SU-DHL-6 (cell line): Measurements from ENCODE around the gene CUX1.
"Not testable (repeated sequence)": the region's sequence is repeated elsewhere in the genome, so short reads cannot be mapped to it uniquely, and the experiment has no call there.

Experiments
- H2AFZ ChIP-seq: fragments of 200-600 bp; sonication (generic); 2 replicates; pipeline ENCODE4 v1.6.1; 2014; ENCODE audit warnings: low read depth, mild to moderate bottlenecking, moderate library complexity, mixed read lengths, antibody characterized with exemption, low read length; ENCODE audit not compliant: severe bottlenecking
- H3F3A ChIP-seq: fragments of 200-600 bp; shearing (Covaris generic); 2 replicates; pipeline ENCODE4 v1.6.0; 2016; ENCODE audit warnings: antibody characterized with exemption, mild to moderate bottlenecking; ENCODE audit not compliant: insufficient read depth
- H3K27ac ChIP-seq: fragments of 200-600 bp; sonication (generic); 2 replicates; pipeline ENCODE4 v1.5.1; 2016; ENCODE audit warnings: low read depth, mild to moderate bottlenecking, low read length, moderate library complexity, mixed read lengths
- H3K27me3 ChIP-seq: fragments of 200-600 bp; sonication (generic), shearing (Covaris generic); 2 replicates; pipeline ENCODE4 v1.6.0; 2014; ENCODE audit warnings: mild to moderate bottlenecking, low read length
- H3K36me3 ChIP-seq: fragments of 200-600 bp; sonication (generic); 2 replicates; pipeline ENCODE4 v1.6.1; 2014; ENCODE audit warnings: mild to moderate bottlenecking, low read length, mixed read lengths
- H3K4me2 ChIP-seq: fragments of 300-600, 200-600 bp; shearing (Covaris generic), sonication (generic); 2 replicates; pipeline ENCODE4 v1.6.0; 2014; ENCODE audit warnings: low read length, low read depth, mild to moderate bottlenecking; ENCODE audit not compliant: poor library complexity, severe bottlenecking
- H3K4me3 ChIP-seq: fragments of 200-600 bp; sonication (generic); 2 replicates; pipeline ENCODE4 v1.5.1; 2014; ENCODE audit warnings: antibody characterized with exemption, low read length, mild to moderate bottlenecking, mixed read lengths; ENCODE audit not compliant: insufficient read depth, poor library complexity, severe bottlenecking
- H3K79me2 ChIP-seq: fragments of 200-600 bp; sonication (generic); 2 replicates; pipeline ENCODE4 v1.6.1; 2014; ENCODE audit warnings: mild to moderate bottlenecking, low read length, moderate library complexity; ENCODE audit not compliant: insufficient read depth
- H3K9ac ChIP-seq: fragments of 200-600 bp; sonication (generic); 2 replicates; pipeline ENCODE4 v1.7.0; 2014; ENCODE audit warnings: mild to moderate bottlenecking, low read length
- H3K9me2 ChIP-seq: fragments of 200-600 bp; sonication (generic); replicated peaks from 2 replicates; pipeline ENCODE4 v1.6.1; 2014; ENCODE audit warnings: low read length; ENCODE audit not compliant: insufficient read depth
- H3K9me3 ChIP-seq: fragments of 200-600 bp; sonication (generic); 2 replicates; pipeline ENCODE4 v1.6.1; 2014; ENCODE audit warnings: low read length, mixed read lengths; ENCODE audit not compliant: insufficient read depth
- H4K20me1 ChIP-seq: fragments of 200-600 bp; sonication (generic); 2 replicates; pipeline ENCODE4 v1.6.1; 2014; ENCODE audit warnings: low read depth, mild to moderate bottlenecking, antibody characterized with exemption, low read length, moderate library complexity, mixed read lengths
- CTCF ChIP-seq: fragments of 200-600 bp; sonication (generic); IDR thresholded peaks from one replicate; pipeline ENCODE4 v1.5.1; 2017; ENCODE audit warnings: antibody characterized with exemption, mild to moderate bottlenecking, low read length, moderate library complexity; ENCODE audit not compliant: insufficient read depth, poor library complexity, severe bottlenecking
- EZH2phosphoT487 ChIP-seq: fragments of 200-600 bp; sonication (generic), shearing (Covaris generic); conservative IDR thresholded peaks from 2 replicates; pipeline ENCODE4 v1.6.1; 2018; ENCODE audit warnings: mild to moderate bottlenecking, antibody characterized with exemption, low read length, moderate library complexity, mixed read lengths

The CUX1 gene

GRCh38 chr7:101845974-101846373, 28.5 kb downstream of the CUX1 start:
- Histone ChIP-seq H3K4me3 (no peak overlapping the region), H3K4me2 (no peak overlapping the region), H3K79me2 (peaks cover 100% of the 10 kb centered on the region), H3K27me3 (no peaks in the 10 kb centered on the region), H4K20me1 (peaks cover 31% of the 10 kb centered on the region), H3K27ac (no peak overlapping the region), H2AFZ (no peak overlapping the region), H3K9ac (no peak overlapping the region), H3K36me3 (peaks cover 35% of the 10 kb centered on the region), H3K9me3 (peaks cover 4% of the 10 kb centered on the region; the same call in 1 of the 2 replicates), H3K9me2 (no peaks in the 10 kb centered on the region), H3F3A (peaks cover 47% of the 10 kb centered on the region)
- TF ChIP-seq CTCF (no peak), EZH2phosphoT487 (no peak)

- TF ChIP-seq CTCF, result no peak
- TF ChIP-seq EZH2phosphoT487, result no peak
- Histone ChIP-seq H4K20me1 (peaks cover 27% of the 10 kb centered on the region), H3K36me3 (peaks cover 33% of the 10 kb centered on the region), H3K27me3 (no peaks in the 10 kb centered on the region), H3K9me3 (peaks cover 4% of the 10 kb centered on the region; the same call in 1 of the 2 replicates), H3F3A (peaks cover 47% of the 10 kb centered on the region), H3K9ac (no peak overlapping the region), H3K27ac (no peak overlapping the region), H3K9me2 (no peaks in the 10 kb centered on the region), H3K4me3 (no peak overlapping the region), H3K79me2 (peaks cover 100% of the 10 kb centered on the region), H3K4me2 (no peak overlapping the region), H2AFZ (no peak overlapping the region)
Measured at GRCh38 chr7:101846800-101847538, 29.5 kb downstream of the CUX1 start.

GRCh38 chr7:101848208-101848951, 31.0 kb downstream of the CUX1 start:
- Histone ChIP-seq H4K20me1 (peaks cover 18% of the 10 kb centered on the region), H3K9me2 (no peaks in the 10 kb centered on the region), H3K79me2 (peaks cover 100% of the 10 kb centered on the region), H3K27ac (peak overlapping the region; percentile 25), H3F3A (peaks cover 56% of the 10 kb centered on the region), H2AFZ (no peak overlapping the region), H3K4me3 (no peak overlapping the region), H3K36me3 (peaks cover 28% of the 10 kb centered on the region), H3K4me2 (no peak overlapping the region), H3K9me3 (peaks cover 4% of the 10 kb centered on the region; the same call in 1 of the 2 replicates), H3K9ac (no peak overlapping the region), H3K27me3 (no peaks in the 10 kb centered on the region)
- TF ChIP-seq CTCF (no peak), EZH2phosphoT487 (no peak)

- Histone ChIP-seq H3F3A (peaks cover 61% of the 10 kb centered on the region), H3K27ac (peak overlapping the region; percentile 25; the same call in 1 of the 2 replicates), H3K79me2 (peaks cover 100% of the 10 kb centered on the region), H4K20me1 (peaks cover 14% of the 10 kb centered on the region; the same call in 1 of the 2 replicates), H3K36me3 (peaks cover 22% of the 10 kb centered on the region)
- not testable (repeated sequence) for H3K9ac ChIP-seq, H3K4me3 ChIP-seq, H3K9me2 ChIP-seq, H2AFZ ChIP-seq, H3K9me3 ChIP-seq, H3K27me3 ChIP-seq, H3K4me2 ChIP-seq
Measured at GRCh38 chr7:101849314-101849713, 31.9 kb downstream of the CUX1 start.

- H3F3A ChIP-seq, result peaks cover 90% of the 10 kb centered on the region
- H3K4me2 ChIP-seq, result peak overlapping the region; percentile 90
- H4K20me1 ChIP-seq, result not testable (repeated sequence)
Measured at GRCh38 chr7:101852364-101852763, 34.9 kb downstream of the CUX1 start.

More at GRCh38 chr7:101852364-101852763, 34.9 kb downstream of the CUX1 start:
- H3K36me3 ChIP-seq, H3K9me2 ChIP-seq, H3K9me3 ChIP-seq, H2AFZ ChIP-seq, H3K27me3 ChIP-seq, H3K4me3 ChIP-seq: not testable (repeated sequence)
- Histone ChIP-seq H3K79me2 (peaks cover 93% of the 10 kb centered on the region), H3K27ac (peak overlapping the region; percentile 97), H3K9ac (peak overlapping the region; percentile 77)
